HG02642 (cell line): ENCODE results near the gene KIZ.

ENCODE experiments used
- ATAC-seq: cut with Tn5 transposase; IDR thresholded peaks from one replicate; pipeline ENCODE4 v1.9.1; 2021; ENCODE audit warnings: mild to moderate bottlenecking; ENCODE audit not compliant: unreplicated experiment, poor library complexity

The KIZ gene

GRCh38 chr20:21294755-21295154 lies 168.9 kb downstream of the KIZ start:
- ATAC-seq, result no peak
